HG03571 (cell line): ENCODE measurements around the gene PHACTR4.
"Not testable (repeated sequence)": the region's sequence is repeated elsewhere in the genome, so short reads cannot be mapped to it uniquely, and the experiment has no call there.

Source experiments
- ATAC-seq: cut with Tn5 transposase; IDR thresholded peaks from one replicate; pipeline ENCODE4 v1.9.1; 2021; ENCODE audit not compliant: unreplicated experiment

PHACTR4 gene

GRCh38 chr1:28370239-28371009 lies 884 bp downstream of the PHACTR4 start:
- no peak for ATAC-seq

- ATAC-seq, result no peak
Measured at GRCh38 chr1:28371010-28371377, 1.5 kb downstream of the PHACTR4 start.

GRCh38 chr1:28373450-28373849 lies 3.9 kb downstream of the PHACTR4 start:
- ATAC-seq, result not testable (repeated sequence)

- no peak for ATAC-seq
Measured at GRCh38 chr1:28374297-28374696, 4.8 kb downstream of the PHACTR4 start.

GRCh38 chr1:28375598-28375997 lies 6.1 kb downstream of the PHACTR4 start:
- ATAC-seq, result not testable (repeated sequence)

- ATAC-seq, result not testable (repeated sequence)
Measured at GRCh38 chr1:28376195-28376594, 6.7 kb downstream of the PHACTR4 start.

GRCh38 chr1:28378906-28379305 lies 9.4 kb downstream of the PHACTR4 start:
- no peak for ATAC-seq

- no peak for ATAC-seq
Measured at GRCh38 chr1:28380394-28380793, 10.9 kb downstream of the PHACTR4 start.

GRCh38 chr1:28383785-28384184 lies 14.2 kb downstream of the PHACTR4 start:
- ATAC-seq, result not testable (repeated sequence)

GRCh38 chr1:28392027-28392652 lies 22.6 kb downstream of the PHACTR4 start:
- no peak for ATAC-seq

GRCh38 chr1:28394136-28394535 lies 24.6 kb downstream of the PHACTR4 start:
- ATAC-seq, result no peak

GRCh38 chr1:28395181-28395580 lies 25.6 kb downstream of the PHACTR4 start:
- no peak for ATAC-seq

GRCh38 chr1:28401760-28402159 lies 32.2 kb downstream of the PHACTR4 start:
- ATAC-seq, result no peak

GRCh38 chr1:28409090-28409489 lies 39.5 kb downstream of the PHACTR4 start:
- ATAC-seq, result no peak

GRCh38 chr1:28411656-28412055 lies 42.1 kb downstream of the PHACTR4 start:
- ATAC-seq, result no peak

- ATAC-seq, result no peak
Measured at GRCh38 chr1:28412731-28413130, 43.2 kb downstream of the PHACTR4 start.

- ATAC-seq, result no peak
Measured at GRCh38 chr1:28416509-28417194, 47.1 kb downstream of the PHACTR4 start.

GRCh38 chr1:28417441-28417922 lies 47.9 kb downstream of the PHACTR4 start:
- no peak for ATAC-seq

- no peak for ATAC-seq
Measured at GRCh38 chr1:28417926-28418637, 48.5 kb downstream of the PHACTR4 start.

GRCh38 chr1:28421744-28422143 lies 52.2 kb downstream of the PHACTR4 start:
- no peak for ATAC-seq

- ATAC-seq, result no peak
Measured at GRCh38 chr1:28426831-28427230, 57.3 kb downstream of the PHACTR4 start.
